ENCODE results near the gene RBMS1.

DNA sequence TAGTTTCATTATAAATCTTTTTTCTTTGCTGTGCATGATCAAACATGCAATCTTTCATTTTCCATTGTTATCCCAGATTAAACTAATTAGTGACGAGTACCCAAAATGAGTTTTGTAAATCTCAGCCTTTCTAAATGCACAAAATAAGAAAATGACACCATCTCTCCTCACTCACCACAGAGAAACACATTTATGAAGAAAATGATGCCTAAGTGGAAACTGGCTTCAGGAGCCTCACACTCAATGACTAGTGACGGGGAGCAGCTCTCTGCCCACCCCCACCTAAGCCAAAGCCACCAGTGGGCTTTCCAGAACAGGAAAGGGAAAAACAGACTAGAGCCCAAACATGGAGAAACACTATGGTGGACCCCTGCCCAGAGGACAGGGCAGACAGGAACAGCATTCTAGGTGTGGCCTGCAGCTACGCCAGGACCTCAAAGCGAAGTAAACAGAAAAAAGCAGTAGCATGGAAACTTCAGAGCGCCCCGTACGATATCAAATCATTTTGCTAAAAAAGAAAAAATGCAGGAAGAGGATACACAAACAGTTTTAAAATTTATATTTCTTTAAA, 113.5 kb downstream of the RBMS1 start:
- TF ChIP-seq EP300 (IDR thresholded peaks at IDR 0.05): no peak
- TF ChIP-seq, protein P1, sequence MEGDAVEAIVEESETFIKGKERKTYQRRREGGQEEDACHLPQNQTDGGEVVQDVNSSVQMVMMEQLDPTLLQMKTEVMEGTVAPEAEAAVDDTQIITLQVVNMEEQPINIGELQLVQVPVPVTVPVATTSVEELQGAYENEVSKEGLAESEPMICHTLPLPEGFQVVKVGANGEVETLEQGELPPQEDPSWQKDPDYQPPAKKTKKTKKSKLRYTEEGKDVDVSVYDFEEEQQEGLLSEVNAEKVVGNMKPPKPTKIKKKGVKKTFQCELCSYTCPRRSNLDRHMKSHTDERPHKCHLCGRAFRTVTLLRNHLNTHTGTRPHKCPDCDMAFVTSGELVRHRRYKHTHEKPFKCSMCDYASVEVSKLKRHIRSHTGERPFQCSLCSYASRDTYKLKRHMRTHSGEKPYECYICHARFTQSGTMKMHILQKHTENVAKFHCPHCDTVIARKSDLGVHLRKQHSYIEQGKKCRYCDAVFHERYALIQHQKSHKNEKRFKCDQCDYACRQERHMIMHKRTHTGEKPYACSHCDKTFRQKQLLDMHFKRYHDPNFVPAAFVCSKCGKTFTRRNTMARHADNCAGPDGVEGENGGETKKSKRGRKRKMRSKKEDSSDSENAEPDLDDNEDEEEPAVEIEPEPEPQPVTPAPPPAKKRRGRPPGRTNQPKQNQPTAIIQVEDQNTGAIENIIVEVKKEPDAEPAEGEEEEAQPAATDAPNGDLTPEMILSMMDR (IDR thresholded peaks at IDR 0.05): no peak
- no peak for TF ChIP-seq POLR2A (IDR thresholded peaks at IDR 0.05)

Data from tibial nerve (tissue), 4 donors.